Measurements from ENCODE around the gene TMEM214.

DNA sequence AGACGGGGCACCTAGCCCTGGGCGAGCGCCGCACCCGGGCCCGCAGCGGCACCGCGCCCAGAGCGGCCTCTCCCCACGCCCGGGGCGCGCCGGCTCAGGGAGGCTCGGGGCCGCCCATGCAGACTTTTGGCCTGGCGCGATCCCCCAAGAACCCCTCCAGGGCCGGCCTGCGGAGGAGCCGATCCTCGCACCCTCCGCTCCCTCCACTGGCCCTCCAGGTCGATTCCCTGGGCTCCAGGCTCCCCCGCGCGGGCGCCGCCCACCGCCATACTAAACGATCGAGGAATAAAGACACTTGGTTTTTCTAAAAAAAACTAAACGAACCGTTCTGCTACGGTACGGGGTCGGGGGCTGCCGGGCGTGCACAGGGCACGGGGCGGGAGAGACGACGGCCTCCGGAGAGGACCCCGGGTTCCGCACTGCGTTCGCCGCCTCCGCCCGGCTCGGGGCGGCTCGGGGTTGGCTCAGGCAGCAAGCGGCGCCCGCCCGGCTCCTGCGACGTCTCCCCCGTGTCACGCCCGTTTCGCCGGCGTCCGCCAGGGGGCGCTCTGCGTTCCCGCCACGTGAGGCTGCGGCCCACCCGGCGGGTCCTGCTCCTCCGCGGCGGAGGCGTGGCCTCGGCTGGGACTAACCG, 53.4 kb downstream of the TMEM214 start:
- TF ChIP-seq, protein P1, sequence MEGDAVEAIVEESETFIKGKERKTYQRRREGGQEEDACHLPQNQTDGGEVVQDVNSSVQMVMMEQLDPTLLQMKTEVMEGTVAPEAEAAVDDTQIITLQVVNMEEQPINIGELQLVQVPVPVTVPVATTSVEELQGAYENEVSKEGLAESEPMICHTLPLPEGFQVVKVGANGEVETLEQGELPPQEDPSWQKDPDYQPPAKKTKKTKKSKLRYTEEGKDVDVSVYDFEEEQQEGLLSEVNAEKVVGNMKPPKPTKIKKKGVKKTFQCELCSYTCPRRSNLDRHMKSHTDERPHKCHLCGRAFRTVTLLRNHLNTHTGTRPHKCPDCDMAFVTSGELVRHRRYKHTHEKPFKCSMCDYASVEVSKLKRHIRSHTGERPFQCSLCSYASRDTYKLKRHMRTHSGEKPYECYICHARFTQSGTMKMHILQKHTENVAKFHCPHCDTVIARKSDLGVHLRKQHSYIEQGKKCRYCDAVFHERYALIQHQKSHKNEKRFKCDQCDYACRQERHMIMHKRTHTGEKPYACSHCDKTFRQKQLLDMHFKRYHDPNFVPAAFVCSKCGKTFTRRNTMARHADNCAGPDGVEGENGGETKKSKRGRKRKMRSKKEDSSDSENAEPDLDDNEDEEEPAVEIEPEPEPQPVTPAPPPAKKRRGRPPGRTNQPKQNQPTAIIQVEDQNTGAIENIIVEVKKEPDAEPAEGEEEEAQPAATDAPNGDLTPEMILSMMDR (conservative IDR thresholded peaks at IDR 0.05; ENCODE audit: low read length), result peak; percentile 59
- no peak for TF ChIP-seq EZH2phosphoT487 (IDR thresholded peaks at IDR 0.05; ENCODE audit: borderline replicate concordance)
